Astrocyte of the cerebellum (primary cell): ENCODE data around the gene ZBTB6.
"Not testable (repeated sequence)": the region's sequence is repeated elsewhere in the genome, so short reads cannot be mapped to it uniquely, and the experiment has no call there.

Experiments
- DNase-seq: peaks from one replicate; pipeline ENCODE4 v3.0.0-alpha.2; 2011; ENCODE audit warnings: low read depth
- H3K4me3 ChIP-seq: 2 replicates; pipeline ENCODE4 v1.5.1; 2011; ENCODE audit warnings: mild to moderate bottlenecking, low read depth, low read length, moderate library complexity
- in situ Hi-C: cut with HindIII; loops from 2 replicates; pipeline ENCODE4 v1.10.0; 2017; ENCODE audit warnings: low sequenced_read_pairs
- TF ChIP-seq, protein P1 (sequence below): IDR thresholded peaks from 2 replicates; pipeline ENCODE4 v1.5.1; 2012; ENCODE audit warnings: low read length, low read depth, moderate library complexity, mild to moderate bottlenecking; ENCODE audit errors: missing control alignments

ZBTB6 gene

DNA sequence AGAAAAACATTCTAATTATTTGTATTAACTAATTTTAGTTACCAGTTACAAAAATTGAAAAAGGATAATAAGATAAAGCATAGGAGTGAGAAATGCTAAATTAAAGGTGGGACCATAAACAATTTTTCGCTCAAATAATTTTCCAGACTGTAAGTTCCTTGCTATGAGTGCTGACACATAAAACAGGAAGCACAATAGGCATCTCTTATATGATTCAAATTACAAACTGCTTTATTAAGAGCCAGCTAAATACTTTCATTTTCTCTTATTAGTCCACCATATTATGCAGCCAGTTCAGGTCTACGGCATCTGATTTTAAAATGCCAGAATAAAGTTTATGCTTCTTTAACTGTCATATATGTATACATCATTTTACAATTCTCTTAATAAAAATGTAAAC lies 12.3 kb downstream of the ZBTB6 start:
- TF ChIP-seq, protein P1, sequence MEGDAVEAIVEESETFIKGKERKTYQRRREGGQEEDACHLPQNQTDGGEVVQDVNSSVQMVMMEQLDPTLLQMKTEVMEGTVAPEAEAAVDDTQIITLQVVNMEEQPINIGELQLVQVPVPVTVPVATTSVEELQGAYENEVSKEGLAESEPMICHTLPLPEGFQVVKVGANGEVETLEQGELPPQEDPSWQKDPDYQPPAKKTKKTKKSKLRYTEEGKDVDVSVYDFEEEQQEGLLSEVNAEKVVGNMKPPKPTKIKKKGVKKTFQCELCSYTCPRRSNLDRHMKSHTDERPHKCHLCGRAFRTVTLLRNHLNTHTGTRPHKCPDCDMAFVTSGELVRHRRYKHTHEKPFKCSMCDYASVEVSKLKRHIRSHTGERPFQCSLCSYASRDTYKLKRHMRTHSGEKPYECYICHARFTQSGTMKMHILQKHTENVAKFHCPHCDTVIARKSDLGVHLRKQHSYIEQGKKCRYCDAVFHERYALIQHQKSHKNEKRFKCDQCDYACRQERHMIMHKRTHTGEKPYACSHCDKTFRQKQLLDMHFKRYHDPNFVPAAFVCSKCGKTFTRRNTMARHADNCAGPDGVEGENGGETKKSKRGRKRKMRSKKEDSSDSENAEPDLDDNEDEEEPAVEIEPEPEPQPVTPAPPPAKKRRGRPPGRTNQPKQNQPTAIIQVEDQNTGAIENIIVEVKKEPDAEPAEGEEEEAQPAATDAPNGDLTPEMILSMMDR = no peak
- in situ Hi-C loops = no loop called here
- no peak overlapping the region for H3K4me3 ChIP-seq
- no peak for DNase-seq

DNA sequence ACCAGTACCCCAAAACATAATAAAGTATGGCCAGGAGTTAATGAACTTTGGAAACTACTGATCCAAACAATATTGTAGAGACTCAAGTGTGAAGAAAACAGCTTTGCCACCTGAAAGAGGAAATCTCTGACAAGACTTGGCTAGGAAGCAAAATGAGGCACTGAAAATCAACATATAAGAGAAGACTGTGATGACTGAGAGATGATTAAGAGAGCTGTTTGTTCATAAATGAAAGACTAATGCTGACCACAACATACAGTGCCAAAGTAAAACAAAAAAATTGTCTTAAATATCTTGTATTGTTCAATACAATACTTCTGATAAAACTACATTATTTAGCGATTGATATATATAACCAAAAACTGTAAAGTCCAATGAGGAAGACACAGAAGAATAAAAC lies 15.2 kb downstream of the ZBTB6 start:
- TF ChIP-seq, protein P1 = no peak
- DNase-seq = no peak
- no peak overlapping the region for H3K4me3 ChIP-seq
- in situ Hi-C loops = no loop called here

DNA sequence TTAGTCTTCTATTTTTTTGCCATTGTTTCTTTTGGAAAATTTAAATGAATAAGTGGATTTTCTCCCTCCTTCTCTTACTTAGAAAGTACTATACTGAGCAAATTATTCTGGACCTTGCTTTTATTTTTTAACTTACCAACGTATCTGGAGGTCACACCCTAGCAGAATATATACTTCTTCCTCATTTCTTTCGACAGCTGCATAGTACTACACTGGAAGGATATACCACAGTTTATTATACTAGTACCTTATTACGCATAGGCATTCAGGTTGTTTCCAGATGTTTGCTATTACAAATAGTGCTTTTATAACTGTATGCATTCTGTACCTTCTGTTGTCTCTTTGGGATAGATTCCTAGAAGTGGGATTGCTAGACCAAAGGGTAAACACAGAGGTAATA lies 24.6 kb downstream of the ZBTB6 start:
- no peak overlapping the region for H3K4me3 ChIP-seq
- no peak for DNase-seq
- in situ Hi-C loops = no loop called here
- TF ChIP-seq, protein P1 = no peak

DNA sequence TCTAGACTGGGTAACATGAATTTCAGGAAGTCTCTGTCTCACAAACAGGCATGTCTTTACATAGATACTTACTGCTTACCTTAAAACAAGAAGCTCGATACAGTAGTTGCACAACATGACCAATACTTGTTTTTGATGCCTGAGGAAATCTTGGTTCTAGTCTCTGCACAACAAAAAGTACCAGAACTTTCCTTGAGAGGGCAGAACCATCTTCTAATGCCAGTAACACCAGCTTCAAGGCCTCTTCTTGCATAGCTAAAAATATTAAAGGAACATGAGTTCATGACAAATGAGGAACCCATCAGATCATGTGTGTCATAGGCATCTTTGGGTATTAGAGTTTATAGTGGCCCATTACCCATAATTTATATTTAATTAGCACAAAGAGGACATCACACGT lies 30.0 kb downstream of the ZBTB6 start:
- TF ChIP-seq, protein P1 = no peak
- H3K4me3 ChIP-seq = no peak overlapping the region
- no peak for DNase-seq
- in situ Hi-C loops = no loop called here

DNA sequence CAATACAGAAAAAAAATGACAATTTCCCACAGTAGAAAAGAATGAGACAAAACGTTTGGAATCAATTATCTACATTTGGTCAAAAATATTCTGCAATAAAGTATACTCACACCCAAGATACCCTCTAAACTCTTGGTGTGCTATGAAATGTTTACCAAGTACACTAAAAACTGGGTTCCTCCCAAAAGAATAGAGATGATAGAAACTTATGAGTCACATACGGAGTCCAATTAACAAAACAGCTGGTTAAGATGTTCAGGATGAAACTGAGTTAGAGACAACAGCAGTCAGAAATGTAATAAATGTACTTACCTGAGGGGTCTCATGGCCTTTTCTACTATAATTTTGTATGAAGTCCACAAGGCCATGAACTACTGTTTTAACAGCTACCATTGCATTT lies 33.7 kb downstream of the ZBTB6 start:
- H3K4me3 ChIP-seq = no peak overlapping the region
- in situ Hi-C loops = no loop called here
- no peak for DNase-seq
- TF ChIP-seq, protein P1 = no peak

DNA sequence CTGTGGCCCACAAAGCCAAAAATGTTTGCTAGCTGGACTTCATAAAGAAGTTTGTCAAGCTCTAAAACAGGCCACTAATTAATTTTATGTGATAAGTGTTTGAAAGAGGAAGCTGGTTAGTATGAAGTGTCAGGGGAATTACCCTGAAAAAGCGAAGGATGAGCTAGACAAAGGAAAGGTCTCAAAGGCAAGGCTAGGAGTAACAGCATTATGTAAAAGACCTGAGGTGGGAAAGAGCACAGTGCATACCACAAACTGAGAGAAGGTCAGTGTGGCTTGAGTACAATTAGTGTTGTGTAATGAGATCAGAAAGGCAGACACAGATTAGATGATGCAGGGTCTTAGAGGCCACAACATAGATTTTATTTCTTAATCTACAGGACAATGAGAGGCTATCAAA lies 37.6 kb downstream of the ZBTB6 start:
- H3K4me3 ChIP-seq = no peak overlapping the region
- DNase-seq = no peak
- TF ChIP-seq, protein P1 = no peak
- in situ Hi-C loops = no loop called here

DNA sequence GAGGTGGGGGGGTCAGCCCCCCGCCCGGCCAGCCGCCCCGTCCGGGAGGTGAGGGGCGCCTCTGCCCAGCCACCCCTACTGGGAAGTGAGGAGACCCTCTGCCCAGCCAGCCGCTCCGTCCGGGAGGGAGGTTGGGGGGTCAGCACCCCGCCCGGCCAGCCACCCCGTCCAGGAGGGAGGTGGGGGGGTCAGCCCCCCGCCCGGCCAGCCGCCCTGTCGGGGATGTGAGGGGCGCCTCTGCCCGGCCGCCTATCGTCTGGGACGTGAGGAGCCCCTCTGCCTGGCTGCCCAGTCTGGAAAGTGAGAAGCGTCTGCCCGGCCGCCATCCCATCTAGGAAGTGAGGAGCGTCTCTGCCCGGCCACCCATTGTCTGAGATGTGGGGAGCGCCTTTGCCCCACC lies 45.8 kb downstream of the ZBTB6 start:
- DNase-seq, in situ Hi-C loops, H3K4me3 ChIP-seq: not testable (repeated sequence)
